ENCODE measurements around the gene GOLGA8H.
"Not testable (repeated sequence)": the region's sequence is repeated elsewhere in the genome, so short reads cannot be mapped to it uniquely, and the experiment has no call there.

GOLGA8H gene

GRCh38 chr15:30603796-30604195, at the start of gene GOLGA8H:
Gene GOLGA8H, plus strand, starts transcription at chr15:30604028. Its CDS starts 98 bp downstream, at chr15:30604126.
- DNase-seq = not testable (repeated sequence)

- peak in 1 of 2 donors; percentile 0 for DNase-seq
Measured at GRCh38 chr15:30566949-30567348, 36.9 kb upstream of the GOLGA8H start.

- not testable (repeated sequence) for DNase-seq
Measured at GRCh38 chr15:30573012-30573491, 30.8 kb upstream of the GOLGA8H start.

GRCh38 chr15:30579394-30579970, 24.3 kb upstream of the GOLGA8H start:
- DNase-seq = not testable (repeated sequence)

GRCh38 chr15:30580716-30581115, 23.1 kb upstream of the GOLGA8H start:
- DNase-seq = not testable (repeated sequence)

- DNase-seq = not testable (repeated sequence)
Measured at GRCh38 chr15:30598953-30599352, 4.9 kb upstream of the GOLGA8H start.

GRCh38 chr15:30612271-30612670, 8.4 kb downstream of the GOLGA8H start:
- DNase-seq = not testable (repeated sequence)

- DNase-seq = not testable (repeated sequence)
Measured at GRCh38 chr15:30621342-30621741, 17.5 kb downstream of the GOLGA8H start.

GRCh38 chr15:30625436-30626193, 21.8 kb downstream of the GOLGA8H start, which contains the start of gene ARHGAP11B:
Gene ARHGAP11B, plus strand, starts transcription at chr15:30626128.
- peak; percentile 90 to 91 for DNase-seq

GRCh38 chr15:30626194-30626565, 22.4 kb downstream of the GOLGA8H start:
- peak in 1 of 2 donors; percentile 6 for DNase-seq

- DNase-seq = not testable (repeated sequence)
Measured at GRCh38 chr15:30626632-30627031, 22.8 kb downstream of the GOLGA8H start.

- DNase-seq = no peak
Measured at GRCh38 chr15:30650012-30650929, 46.4 kb downstream of the GOLGA8H start.

GRCh38 chr15:30661154-30661553, 57.3 kb downstream of the GOLGA8H start:
- not testable (repeated sequence) for DNase-seq

All from activated CD4-positive, alpha-beta T cell treated with anti-CD3 and anti-CD28 coated beads for 4 hours (primary cell).